HUES6 (cell line): ENCODE results near the gene MMP3.

Source experiments
- H3K27ac ChIP-seq: 2 replicates; pipeline ENCODE4 v1.7.0; 2013; ENCODE audit warnings: low read depth, mild to moderate bottlenecking, low read length, inconsistent platforms
- H3K27me3 ChIP-seq: 2 replicates; pipeline ENCODE4 v1.6.1; 2013; ENCODE audit warnings: low read length; ENCODE audit not compliant: control insufficient read depth, insufficient read depth
- H3K36me3 ChIP-seq: 2 replicates; pipeline ENCODE4 v1.6.1; 2013; ENCODE audit warnings: low read length; ENCODE audit not compliant: control insufficient read depth, insufficient read depth
- H3K4me1 ChIP-seq: 2 replicates; pipeline ENCODE4 v1.6.1; 2013; ENCODE audit warnings: low read length; ENCODE audit not compliant: control insufficient read depth, insufficient read depth
- H3K4me3 ChIP-seq: 2 replicates; pipeline ENCODE4 v1.5.1; 2013; ENCODE audit warnings: low read depth, low read length
- H3K9ac ChIP-seq: one replicate; pipeline ENCODE4 v1.6.1; 2013; ENCODE audit warnings: mild to moderate bottlenecking, low read length
- H3K9me3 ChIP-seq: 2 replicates; pipeline ENCODE4 v1.6.1; 2013; ENCODE audit warnings: low read depth, low read length; ENCODE audit not compliant: control insufficient read depth, insufficient read depth

Gene MMP3

GRCh38 chr11:102832612-102833011, 10.8 kb downstream of the MMP3 start:
- Histone ChIP-seq H3K4me1 (peaks cover 24% of the 10 kb centered on the region), H3K9me3 (no peaks in the 10 kb centered on the region), H3K27me3 (no peaks in the 10 kb centered on the region; the same call in 1 of the 2 replicates), H3K36me3 (no peaks in the 10 kb centered on the region), H3K27ac (no peak overlapping the region), H3K9ac (no peak overlapping the region), H3K4me3 (no peak overlapping the region)

- H3K4me3 ChIP-seq, result peak overlapping the region; percentile 35; the same call in 1 of the 2 replicates
- H3K9me3 ChIP-seq, result peaks cover 6% of the 10 kb centered on the region; the same call in 1 of the 2 replicates
- no peak overlapping the region for H3K9ac ChIP-seq
- no peaks in the 10 kb centered on the region for H3K36me3 ChIP-seq
- peaks cover 20% of the 10 kb centered on the region for H3K4me1 ChIP-seq
- no peaks in the 10 kb centered on the region; the same call in 1 of the 2 replicates for H3K27me3 ChIP-seq
- no peak overlapping the region for H3K27ac ChIP-seq
These were observed 11.6 kb downstream of the MMP3 start for GRCh38 chr11:102831489-102832440.

DNA sequence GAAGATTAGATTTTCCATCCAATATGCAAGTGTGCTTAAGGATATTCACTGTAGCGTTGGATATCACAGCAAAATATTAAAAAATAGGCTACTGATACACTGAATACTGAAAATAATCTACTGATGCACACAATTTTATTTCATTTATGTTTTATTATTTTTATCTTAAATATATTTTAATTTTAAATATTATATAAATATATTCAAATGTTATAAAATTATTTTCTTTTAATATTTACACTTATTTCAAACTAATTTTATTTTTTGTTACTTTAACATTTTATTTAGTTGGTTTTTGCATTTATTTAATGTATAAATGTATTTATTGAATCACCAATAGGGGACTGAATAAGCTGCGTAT, 12.3 kb downstream of the MMP3 start:
- peaks cover 10% of the 10 kb centered on the region for H3K9me3 ChIP-seq
- H3K27me3 ChIP-seq, result no peaks in the 10 kb centered on the region; the same call in 1 of the 2 replicates
- H3K36me3 ChIP-seq, result no peaks in the 10 kb centered on the region
- H3K9ac ChIP-seq, result no peak overlapping the region
- H3K27ac ChIP-seq, result no peak overlapping the region
- peaks cover 14% of the 10 kb centered on the region for H3K4me1 ChIP-seq
- no peak overlapping the region for H3K4me3 ChIP-seq

DNA sequence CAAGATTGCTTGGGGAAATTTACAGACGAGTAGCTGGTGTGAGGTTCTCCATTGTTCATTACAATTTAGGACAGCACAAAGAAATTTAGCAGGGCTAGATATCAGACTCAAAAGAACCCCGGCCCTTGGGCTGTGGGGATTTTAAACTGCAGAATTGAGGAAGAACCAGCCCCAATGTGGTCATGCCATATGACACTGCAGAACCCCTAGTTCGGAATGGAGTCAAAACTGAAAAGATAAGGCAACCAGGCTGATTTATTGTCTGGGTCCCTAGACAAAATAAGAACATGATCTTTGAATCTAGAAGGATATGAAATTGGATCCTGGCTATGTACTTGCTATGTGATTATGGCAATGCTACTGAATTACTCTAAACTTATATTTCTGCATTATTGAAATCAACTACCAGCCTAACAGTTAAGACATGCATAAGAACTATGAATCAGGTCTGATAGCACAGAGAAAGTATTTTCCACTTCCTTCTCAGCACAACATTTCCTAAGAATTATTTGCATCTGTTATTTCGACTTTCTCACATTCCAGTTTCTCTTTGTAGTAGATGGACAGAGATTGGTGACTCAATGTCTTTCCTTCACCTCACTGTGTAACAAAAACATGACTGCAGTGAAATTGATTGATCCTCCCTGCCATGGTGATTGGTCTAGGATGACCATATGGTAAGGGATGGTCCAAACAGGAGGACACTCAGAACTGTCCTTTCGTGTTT, 13.2 kb downstream of the MMP3 start:
- peaks cover 18% of the 10 kb centered on the region for H3K9me3 ChIP-seq
- no peak overlapping the region for H3K9ac ChIP-seq
- peaks cover 6% of the 10 kb centered on the region; the same call in 1 of the 2 replicates for H3K4me1 ChIP-seq
- no peaks in the 10 kb centered on the region for H3K36me3 ChIP-seq
- no peaks in the 10 kb centered on the region; the same call in 1 of the 2 replicates for H3K27me3 ChIP-seq
- no peak overlapping the region for H3K4me3 ChIP-seq
- no peak overlapping the region for H3K27ac ChIP-seq

DNA sequence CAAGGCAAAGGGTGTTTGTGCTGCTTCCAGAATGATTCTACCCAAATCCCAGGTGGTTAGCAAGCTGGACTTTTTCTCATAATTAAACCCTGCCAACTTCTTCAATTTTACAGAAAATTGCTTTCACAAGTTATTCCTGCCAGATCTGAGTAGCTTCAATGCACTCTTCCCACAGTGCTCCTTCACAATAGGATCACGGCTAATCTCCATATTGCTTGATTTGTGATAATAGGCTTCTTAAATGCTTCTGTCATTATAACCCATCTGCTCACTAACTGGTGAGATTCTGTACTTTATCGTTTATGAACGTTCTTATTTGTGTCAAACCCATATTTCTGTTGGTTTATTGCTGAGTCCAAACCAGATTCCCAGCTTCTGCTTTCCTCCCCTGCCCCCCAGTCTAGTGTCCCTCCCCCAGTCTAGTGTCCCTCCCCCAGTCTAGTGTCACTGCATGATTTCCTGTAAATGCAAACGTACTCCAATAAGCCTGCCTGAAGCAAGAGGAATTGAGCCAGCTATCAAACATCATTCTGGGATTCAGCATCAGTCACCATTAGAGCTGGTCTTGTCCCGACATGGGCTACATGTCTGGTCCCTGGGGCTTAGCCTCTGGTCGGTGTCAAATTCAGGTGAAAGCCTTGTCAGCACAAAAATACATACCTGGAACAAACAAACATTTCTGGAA, 14.0 kb downstream of the MMP3 start:
- Histone ChIP-seq H3K27ac (no peak overlapping the region), H3K27me3 (no peaks in the 10 kb centered on the region; the same call in 1 of the 2 replicates), H3K36me3 (no peaks in the 10 kb centered on the region), H3K9me3 (peaks cover 22% of the 10 kb centered on the region), H3K9ac (no peak overlapping the region), H3K4me3 (no peak overlapping the region), H3K4me1 (peaks cover 6% of the 10 kb centered on the region; the same call in 1 of the 2 replicates)

GRCh38 chr11:102824556-102824955, 18.9 kb downstream of the MMP3 start:
- no peaks in the 10 kb centered on the region for H3K36me3 ChIP-seq
- H3K4me1 ChIP-seq, result peaks cover 4% of the 10 kb centered on the region; the same call in 1 of the 2 replicates
- peaks cover 33% of the 10 kb centered on the region for H3K9me3 ChIP-seq
- H3K4me3 ChIP-seq, result no peak overlapping the region
- H3K9ac ChIP-seq, result no peak overlapping the region
- H3K27me3 ChIP-seq, result no peaks in the 10 kb centered on the region
- no peak overlapping the region for H3K27ac ChIP-seq

DNA sequence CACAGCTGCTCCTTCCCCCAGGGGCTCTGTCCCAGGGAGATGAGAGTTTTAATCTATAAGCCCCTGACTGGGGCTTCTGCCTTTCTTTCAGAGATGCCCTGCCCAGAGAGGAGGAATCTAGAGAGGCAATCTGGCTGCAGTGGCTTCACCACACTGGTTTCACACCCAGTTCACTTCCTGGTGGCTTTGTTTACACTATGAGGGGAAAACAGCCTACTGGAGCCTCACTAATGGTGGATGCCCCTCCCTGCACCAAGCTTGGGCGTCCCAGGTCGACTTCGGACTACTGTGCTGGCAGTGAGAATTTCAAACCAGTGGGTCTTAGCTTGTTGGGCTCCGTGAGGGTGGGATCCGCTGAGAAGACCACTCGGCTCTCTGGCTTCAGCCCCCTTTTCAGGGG, 23.9 kb downstream of the MMP3 start:
- H3K36me3 ChIP-seq, result no peaks in the 10 kb centered on the region
- H3K27me3 ChIP-seq, result no peaks in the 10 kb centered on the region
- H3K9me3 ChIP-seq, result peaks cover 11% of the 10 kb centered on the region; the same call in 1 of the 2 replicates
- H3K4me1 ChIP-seq, result no peaks in the 10 kb centered on the region
- H3K27ac ChIP-seq, result no peak overlapping the region
- H3K4me3 ChIP-seq, result no peak overlapping the region
- H3K9ac ChIP-seq, result no peak overlapping the region

GRCh38 chr11:102813484-102813883, 29.9 kb downstream of the MMP3 start:
- no peak overlapping the region for H3K9ac ChIP-seq
- no peak overlapping the region for H3K4me3 ChIP-seq
- H3K9me3 ChIP-seq, result no peaks in the 10 kb centered on the region
- no peaks in the 10 kb centered on the region for H3K36me3 ChIP-seq
- no peak overlapping the region for H3K27ac ChIP-seq
- 0 out of 2 replicates have a peak, but pooled peaks cover under 1% of the 10 kb centered on the region for H3K4me1 ChIP-seq
- H3K27me3 ChIP-seq, result no peaks in the 10 kb centered on the region

GRCh38 chr11:102812188-102812587, 31.2 kb downstream of the MMP3 start:
- H3K4me1 ChIP-seq, result 0 out of 2 replicates have a peak, but pooled peaks cover 3% of the 10 kb centered on the region
- H3K4me3 ChIP-seq, result no peak overlapping the region
- H3K27me3 ChIP-seq, result no peaks in the 10 kb centered on the region
- no peaks in the 10 kb centered on the region for H3K36me3 ChIP-seq
- no peaks in the 10 kb centered on the region for H3K9me3 ChIP-seq
- H3K9ac ChIP-seq, result no peak overlapping the region
- no peak overlapping the region for H3K27ac ChIP-seq

GRCh38 chr11:102810950-102811660, 32.3 kb downstream of the MMP3 start:
- Histone ChIP-seq H3K27ac (no peak overlapping the region), H3K4me1 (0 out of 2 replicates have a peak, but pooled peaks cover 3% of the 10 kb centered on the region), H3K4me3 (no peak overlapping the region), H3K9ac (no peak overlapping the region), H3K27me3 (no peaks in the 10 kb centered on the region), H3K36me3 (no peaks in the 10 kb centered on the region), H3K9me3 (no peaks in the 10 kb centered on the region)
